Measurements from ENCODE around the gene KRT77. TPM values are rescaled to one million over a fixed set of nuclear protein-coding genes. Genes with fewer than 3 reads are reported as not detected.

The KRT77 gene
- total RNA-seq, 2 donors from 2014 or later: not detected

GRCh38 chr12:52663420-52663819, 39.9 kb downstream of the KRT77 start:
- no peak for DNase-seq (ENCODE audit: low spot score)
- intact Hi-C loops (cut with DNase I): no loop called here

DNA sequence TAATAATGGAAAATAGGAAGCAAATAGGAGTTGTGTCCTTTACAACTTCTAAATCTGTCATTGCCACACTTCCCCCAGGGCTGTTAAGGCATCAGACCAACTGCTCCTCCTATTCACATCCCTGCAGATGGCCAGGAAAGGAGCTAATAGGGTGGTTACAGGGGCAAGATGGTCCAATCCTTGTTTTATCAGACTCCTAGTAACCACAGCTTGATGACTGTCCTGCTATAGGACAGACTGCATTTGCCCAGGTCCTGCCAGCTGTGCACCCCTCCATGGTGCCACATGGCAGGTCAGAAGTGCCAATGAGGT, 40.5 kb downstream of the KRT77 start:
- intact Hi-C loops (cut with DNase I): no loop called here
- no peak for DNase-seq (ENCODE audit: low spot score)

DNA sequence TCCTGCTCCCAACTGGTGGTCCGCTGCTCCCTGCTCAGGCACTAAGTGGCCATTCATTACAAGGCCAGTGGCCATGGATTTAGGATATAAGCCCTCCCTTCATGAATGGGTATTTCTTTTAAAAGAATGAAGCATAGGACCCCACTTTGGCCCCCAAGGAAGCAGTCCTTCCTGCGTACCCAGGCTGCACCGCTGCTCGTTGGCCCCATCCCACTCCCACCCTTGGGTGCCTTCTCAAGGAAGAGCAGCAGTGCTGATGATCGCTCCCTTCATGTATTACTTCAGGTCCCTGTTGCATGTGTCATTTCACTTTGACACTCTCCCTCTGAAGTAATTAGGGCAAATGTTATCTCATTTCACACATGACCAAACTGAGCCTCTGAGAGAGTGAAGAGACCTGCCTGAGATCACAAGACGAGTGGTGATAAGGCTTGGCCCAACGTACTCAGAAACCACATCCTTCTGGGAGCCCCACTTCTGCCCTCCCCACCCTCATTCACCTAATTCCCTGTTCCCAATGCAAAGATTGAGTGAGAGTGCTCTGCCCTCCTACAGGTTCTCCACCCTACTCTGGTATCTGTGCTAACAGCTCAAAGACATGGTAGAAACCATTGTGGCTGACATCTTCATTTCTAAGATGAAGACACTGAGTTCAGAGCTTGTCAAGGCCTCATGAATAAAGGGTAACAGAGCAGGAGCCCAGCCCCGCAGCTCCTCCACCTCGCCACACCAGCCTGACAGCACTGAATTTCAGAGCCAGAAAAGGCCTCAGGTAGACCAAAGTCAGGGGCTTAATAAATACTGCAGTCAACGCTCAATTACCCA, 41.0 kb downstream of the KRT77 start:
- DNase-seq (ENCODE audit: low spot score): no peak
- intact Hi-C loops (cut with DNase I): no loop called here

GRCh38 chr12:52661668-52662067, 41.7 kb downstream of the KRT77 start:
- intact Hi-C loops (cut with DNase I): no loop called here
- no peak for DNase-seq (ENCODE audit: low spot score)

DNA sequence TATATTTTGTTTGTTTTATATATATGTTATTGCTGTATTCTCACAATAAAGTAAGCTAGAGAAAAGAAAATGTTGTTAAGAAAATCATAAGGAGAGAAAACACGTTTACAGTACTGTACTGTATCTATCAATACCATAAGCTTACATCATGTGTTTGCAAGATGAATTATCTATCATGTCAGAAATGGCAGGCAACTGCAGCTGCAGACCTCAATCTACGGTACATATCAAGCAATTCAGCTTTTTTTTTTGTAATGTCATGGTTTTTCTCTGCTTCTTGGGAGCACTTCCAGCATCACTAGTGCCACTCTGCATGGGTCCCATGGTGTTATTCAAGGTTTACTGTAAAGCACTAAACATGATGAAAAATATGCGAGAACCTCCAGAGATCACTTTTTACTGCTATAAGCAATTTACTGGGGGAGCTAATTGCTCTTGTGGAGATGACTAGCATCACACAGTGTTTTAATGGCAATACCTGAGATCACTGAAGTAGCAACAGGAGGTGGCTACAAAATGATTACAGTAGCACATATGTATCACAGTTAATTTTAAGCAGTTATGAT, 42.3 kb downstream of the KRT77 start:
- intact Hi-C loops (cut with DNase I): no loop called here
- DNase-seq (ENCODE audit: low spot score): no peak

DNA sequence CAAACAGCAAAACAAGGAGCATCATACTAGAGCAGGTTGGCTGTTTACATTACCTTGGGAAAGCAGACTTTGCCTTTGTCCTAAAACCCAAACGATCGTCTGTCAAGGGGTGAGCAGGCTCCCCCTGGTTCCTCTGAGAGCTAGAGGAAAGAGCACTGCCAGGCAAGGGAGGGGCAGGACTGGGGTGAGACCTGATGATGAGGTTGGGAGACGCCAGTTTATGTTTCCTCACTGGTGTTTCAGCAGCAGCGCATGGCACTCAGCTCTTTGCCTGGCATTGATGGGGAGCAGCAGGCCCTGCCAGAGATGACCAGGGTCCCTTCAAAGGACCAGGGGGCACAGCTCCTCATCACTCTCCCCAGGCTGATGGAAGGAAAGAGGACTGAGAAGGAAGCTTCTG, 43.4 kb downstream of the KRT77 start:
- DNase-seq (ENCODE audit: low spot score): no peak
- intact Hi-C loops (cut with DNase I): no loop called here

DNA sequence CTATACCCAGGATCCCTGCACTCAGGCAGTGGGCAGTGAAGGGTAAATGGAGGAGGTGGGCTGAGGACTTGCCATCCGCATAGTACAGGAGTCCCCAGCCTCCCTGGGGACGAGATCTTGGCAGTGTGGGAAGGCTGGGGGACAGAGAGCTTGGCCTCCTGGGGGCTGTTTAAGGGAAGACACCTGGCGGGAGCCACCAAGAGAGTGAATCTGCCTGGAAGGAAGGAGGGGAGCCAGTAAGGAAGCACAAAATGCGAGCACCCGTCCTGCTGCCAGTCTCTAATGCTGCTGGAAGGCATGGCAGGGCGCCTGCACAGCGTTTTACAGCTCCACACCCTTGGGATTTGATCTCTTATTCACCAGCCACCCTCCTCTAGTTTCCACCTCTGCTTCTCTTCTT, 43.9 kb downstream of the KRT77 start:
- intact Hi-C loops (cut with DNase I): no loop called here
- no peak for DNase-seq (ENCODE audit: low spot score)

DNA sequence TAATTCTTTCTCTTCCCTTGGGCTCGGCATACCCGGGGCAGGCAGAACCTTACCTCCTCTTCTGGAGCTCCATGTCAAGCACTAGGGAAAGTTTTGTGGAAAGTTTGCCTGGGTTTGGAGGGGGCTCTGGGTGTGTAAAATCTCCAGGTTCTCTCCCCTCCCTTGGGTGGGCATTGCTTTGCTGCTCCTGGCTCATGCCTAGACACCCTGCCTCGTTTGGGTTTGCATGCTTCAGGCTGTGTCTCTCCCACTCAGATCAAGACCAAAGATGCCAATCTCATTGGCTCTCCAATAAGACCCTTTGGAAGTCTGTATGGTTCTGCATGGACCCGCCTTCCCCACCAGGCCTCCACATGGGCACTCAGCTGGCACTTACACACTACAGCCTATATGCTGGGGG, 45.1 kb downstream of the KRT77 start:
- DNase-seq (ENCODE audit: low spot score): no peak
- intact Hi-C loops (cut with DNase I): no loop called here

GRCh38 chr12:52657250-52657902, 45.9 kb downstream of the KRT77 start:
- intact Hi-C loops (cut with DNase I): no loop called here
- no peak for DNase-seq (ENCODE audit: low spot score)

DNA sequence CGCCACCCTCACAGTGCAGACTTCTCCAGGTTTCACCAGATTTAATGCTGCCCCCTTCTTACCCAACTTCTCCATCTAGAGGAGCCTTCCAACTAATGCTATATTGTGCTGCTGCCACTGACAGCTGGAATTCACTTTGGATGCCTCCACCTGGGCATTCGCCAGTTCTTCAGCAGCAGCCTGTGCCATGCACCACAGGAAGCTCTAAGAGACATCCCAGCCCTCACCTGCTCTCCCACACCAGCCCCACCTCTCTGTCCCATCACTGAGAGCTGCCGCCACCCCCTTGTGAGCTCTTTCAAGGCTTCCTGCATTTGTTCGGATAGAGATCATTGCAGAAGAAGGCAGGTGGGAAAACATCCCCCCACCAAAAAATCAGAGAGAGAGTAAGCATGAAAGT, 46.7 kb downstream of the KRT77 start:
- intact Hi-C loops (cut with DNase I): no loop called here

DNA sequence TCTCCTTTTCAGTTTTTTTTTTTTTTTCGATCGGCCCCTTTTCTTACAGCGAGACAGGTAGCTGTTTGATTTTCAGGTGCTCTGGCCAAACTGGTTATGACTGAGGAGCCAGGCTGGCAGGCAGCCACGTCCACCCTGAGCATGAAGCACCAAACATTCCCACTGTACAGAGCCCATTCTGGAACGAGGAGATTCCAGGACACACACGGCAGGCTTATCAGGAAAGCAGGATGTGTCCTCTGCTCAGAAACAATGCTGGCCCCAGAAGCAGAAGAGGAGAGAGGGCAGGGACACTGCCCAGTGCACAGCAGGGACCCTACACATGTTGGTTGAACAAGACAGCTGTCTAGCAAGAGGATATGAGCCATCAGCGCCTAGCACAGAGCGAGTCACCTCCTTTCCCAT, 47.6 kb downstream of the KRT77 start:
- DNase-seq (ENCODE audit: low spot score): no peak
- intact Hi-C loops (cut with DNase I): no loop called here

More for the DNA sequence above, 46.7 kb downstream of the KRT77 start:
- DNase-seq (ENCODE audit: low spot score): no peak

GRCh38 chr12:52655251-52655650, 48.1 kb downstream of the KRT77 start:
- intact Hi-C loops (cut with DNase I): no loop called here
- no peak for DNase-seq (ENCODE audit: low spot score)

DNA sequence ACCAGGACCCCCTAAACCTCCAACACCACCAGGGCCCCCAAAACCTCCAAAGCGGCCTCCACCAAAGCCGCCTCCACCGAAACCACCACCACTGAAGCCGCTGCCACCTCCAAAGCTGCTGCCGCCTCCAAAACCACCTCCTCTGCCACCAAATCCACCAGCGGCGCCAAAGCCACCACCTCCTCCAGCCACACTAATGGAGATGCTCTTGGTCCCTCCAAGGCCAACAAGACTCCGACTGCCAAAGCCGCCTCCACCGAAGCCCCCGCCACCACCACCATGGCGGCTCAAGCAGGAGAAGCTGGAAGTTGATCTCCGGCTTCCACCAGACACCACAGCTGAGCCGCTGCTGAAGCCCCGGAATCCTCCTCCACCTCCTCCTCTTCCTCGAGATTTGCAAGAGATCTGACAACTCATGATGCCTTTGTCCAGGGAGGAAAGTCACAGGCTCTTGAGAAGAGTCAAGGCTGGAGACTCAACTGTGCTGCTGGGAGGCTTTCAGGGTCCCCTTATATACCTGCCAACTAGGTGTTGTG, 51.5 kb downstream of the KRT77 start, which contains the start of gene KRT2:
KRT2 (minus strand) TSS at position 486 of the 536 bp plus-strand sequence; CDS start at position 417, 69 bp downstream.
- no peak for DNase-seq (ENCODE audit: low spot score)
- intact Hi-C loops (cut with DNase I): no loop called here

GRCh38 chr12:52650520-52651081, 52.7 kb downstream of the KRT77 start:
- intact Hi-C loops (cut with DNase I): no loop called here
- DNase-seq (ENCODE audit: low spot score): no peak

DNA sequence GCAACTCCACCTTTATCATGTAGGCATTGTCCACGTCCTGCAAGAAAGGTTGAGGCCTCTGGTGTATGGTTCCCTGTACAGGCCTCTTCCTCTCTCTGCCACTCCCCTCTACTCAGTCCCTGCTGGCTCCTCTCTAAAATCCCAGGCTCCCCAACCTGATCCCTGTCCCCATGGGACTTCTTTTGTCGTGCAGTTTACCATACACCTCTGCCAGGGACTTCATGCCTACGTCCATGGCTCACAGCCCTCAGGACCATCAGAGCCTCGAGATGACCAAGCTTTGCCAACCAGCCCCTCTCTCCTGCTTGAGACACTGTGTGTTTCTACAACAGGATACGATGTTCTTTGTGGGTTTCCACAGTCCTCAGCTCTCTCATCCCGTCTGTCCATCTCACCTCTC, 54.3 kb downstream of the KRT77 start:
- intact Hi-C loops (cut with DNase I): loop anchor here in 1 of 2 donors (10.0 kb wide), 1 partner anchor 984 kb away; no protein-coding TSS in a partner anchor
- no peak for DNase-seq (ENCODE audit: low spot score)

GRCh38 chr12:52648012-52648550, 55.2 kb downstream of the KRT77 start:
- intact Hi-C loops (cut with DNase I): loop anchor here in 1 of 2 donors (10.0 kb wide), 1 partner anchor 983 kb away; no protein-coding TSS in a partner anchor
- no peak for DNase-seq (ENCODE audit: low spot score)

GRCh38 chr12:52647601-52648000, 55.7 kb downstream of the KRT77 start:
- intact Hi-C loops (cut with DNase I): loop anchor here in 1 of 2 donors (10.0 kb wide), 1 partner anchor 983 kb away; no protein-coding TSS in a partner anchor
- no peak for DNase-seq (ENCODE audit: low spot score)

GRCh38 chr12:52646613-52647012, 56.7 kb downstream of the KRT77 start:
- intact Hi-C loops (cut with DNase I): loop anchor here in 1 of 2 donors (10.0 kb wide), 1 partner anchor 982 kb away; no protein-coding TSS in a partner anchor
- DNase-seq (ENCODE audit: low spot score): no peak

- intact Hi-C loops (cut with DNase I): loop anchor here in 1 of 2 donors (10.0 kb wide), 1 partner anchor 981 kb away; no protein-coding TSS in a partner anchor
- DNase-seq (ENCODE audit: low spot score): no peak
These were observed 57.3 kb downstream of the KRT77 start for GRCh38 chr12:52645982-52646381.

Measured in posterior vena cava (tissue), 2 donors.